LNCAP (cell line): ENCODE data around the gene TLR5.

ENCODE experiments used
- CTCF ChIP-seq: fragments of 450-650 bp; IDR thresholded peaks from 2 replicates; pipeline ENCODE4 v1.5.1; 2017; ENCODE audit warnings: mild to moderate bottlenecking

Gene TLR5

DNA sequence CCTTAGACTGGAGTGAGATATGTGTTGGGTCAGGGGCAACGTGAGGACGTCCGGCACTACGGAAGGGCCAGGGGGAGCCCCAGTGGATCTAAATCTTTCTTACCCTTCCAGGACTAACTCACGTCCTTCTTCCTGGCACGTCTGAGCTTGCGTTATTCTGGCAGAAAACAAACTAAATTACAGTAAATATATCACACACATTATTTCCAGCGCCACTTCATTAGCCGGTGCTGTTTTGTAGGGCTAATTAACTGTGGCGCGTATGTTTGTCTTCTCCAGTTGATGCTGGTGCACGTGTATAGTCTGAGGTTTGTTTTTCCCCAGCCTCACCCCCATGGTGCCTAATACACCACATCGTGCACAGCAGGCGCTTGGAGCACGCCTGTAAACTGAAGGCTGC, 59.2 kb downstream of the TLR5 start:
- TF ChIP-seq CTCF: no peak

- TF ChIP-seq CTCF: no peak
Measured at GRCh38 chr1:223082914-223083313, 60.1 kb downstream of the TLR5 start.

GRCh38 chr1:223081181-223081994, 61.7 kb downstream of the TLR5 start:
- peak; percentile 98 for TF ChIP-seq CTCF

GRCh38 chr1:223079498-223079897, 63.5 kb downstream of the TLR5 start:
- no peak for TF ChIP-seq CTCF

- TF ChIP-seq CTCF: no peak
Measured at GRCh38 chr1:223077247-223077833, 65.7 kb downstream of the TLR5 start.

DNA sequence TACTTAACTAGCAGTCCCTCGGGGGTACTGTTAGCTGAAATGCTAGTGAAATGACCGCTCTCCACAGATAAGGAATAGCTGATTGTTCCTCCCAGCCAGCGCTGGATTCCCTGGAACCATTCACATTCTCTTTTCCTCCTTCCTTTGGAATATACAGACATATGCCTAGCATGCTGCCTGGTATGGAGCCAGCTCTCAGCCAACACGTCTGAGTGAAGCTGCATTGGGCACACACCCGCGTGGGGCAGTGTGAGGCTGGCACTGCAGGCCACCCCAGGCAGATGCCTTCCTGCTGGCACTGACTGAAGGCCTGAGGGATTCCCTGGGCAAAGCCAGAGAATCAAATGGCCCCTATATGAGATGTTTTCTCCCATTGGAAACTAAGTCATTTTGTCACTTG, 66.7 kb downstream of the TLR5 start:
- no peak for TF ChIP-seq CTCF

DNA sequence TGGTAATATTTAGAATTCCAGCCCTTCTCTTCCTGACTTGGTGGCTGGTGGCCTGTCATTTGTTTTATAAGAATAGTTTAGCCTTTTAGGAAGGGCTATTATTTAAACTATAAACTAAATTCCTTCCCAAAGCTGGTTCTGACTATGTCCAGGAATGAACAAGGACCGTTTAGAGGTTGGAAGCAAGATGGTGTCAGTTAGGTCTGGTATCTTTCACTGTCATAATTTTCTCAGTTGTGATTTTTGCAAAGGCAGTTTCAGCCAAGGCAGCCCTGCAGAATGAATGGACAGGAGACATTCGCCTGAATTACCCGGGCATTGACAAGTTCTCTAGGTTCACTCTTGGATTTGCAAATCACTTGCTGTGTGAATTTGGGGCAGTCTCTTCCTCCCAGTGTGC, 67.2 kb downstream of the TLR5 start:
- TF ChIP-seq CTCF: no peak
